CD4-positive, CD25-positive, alpha-beta regulatory T cell (primary cell): ENCODE data around the gene SPRED3. TPM values are rescaled to one million over a fixed set of nuclear protein-coding genes. Genes with fewer than 3 reads are reported as not detected.

ENCODE experiments used
- ATAC-seq, 2 donors: fragments of 150-1000 bp; cut with Tn5 transposase; one replicate each; pipeline ENCODE4 v1.10.0; 2021; ENCODE audit warnings: low read depth in 2 of 2, moderate number of reproducible peaks in 2 of 2, moderate library complexity in 1 of 2
- DNase-seq, 3 donors: peaks; one replicate each; pipeline versions ENCODE4 v3.0.0 to v3.0.0-alpha.2; 2012 to 2022; ENCODE audit warnings: mixed read lengths in 1 of 3
- H3K27ac ChIP-seq: one replicate; pipeline ENCODE4 v1.7.0; 2013; ENCODE audit warnings: mild to moderate bottlenecking, low read length; ENCODE audit not compliant: insufficient read depth, poor library complexity, severe bottlenecking
- H3K27me3 ChIP-seq: one replicate; pipeline ENCODE4 v1.7.0; 2013; ENCODE audit warnings: low read length; ENCODE audit not compliant: control insufficient read depth, insufficient read depth
- H3K36me3 ChIP-seq: one replicate; pipeline ENCODE4 v1.7.0; 2013; ENCODE audit warnings: mild to moderate bottlenecking, low read length, moderate library complexity; ENCODE audit not compliant: control insufficient read depth, insufficient read depth
- H3K4me1 ChIP-seq: 2 replicates; pipeline ENCODE4 v1.7.0; 2013; ENCODE audit warnings: mild to moderate bottlenecking, low read length; ENCODE audit not compliant: insufficient read depth, control insufficient read depth, poor library complexity, severe bottlenecking
- H3K4me3 ChIP-seq: one replicate; pipeline ENCODE4 v1.7.0; 2013; ENCODE audit warnings: low read depth, mild to moderate bottlenecking, low read length, moderate library complexity
- H3K9me3 ChIP-seq, 2 experiments: 1 replicate in 1 of 2; 2 replicates in 1 of 2; pipeline ENCODE4 v1.7.0; 2013; ENCODE audit warnings: low read length in 2 of 2, mild to moderate bottlenecking in 1 of 2, moderate library complexity in 1 of 2; ENCODE audit not compliant: control insufficient read depth in 2 of 2
- H3K27ac Mint-ChIP-seq, 3 donors: one replicate each; pipeline ENCODE4 v1.8.0; 2020 to 2022; ENCODE audit warnings: mild to moderate bottlenecking in 3 of 3, mixed read lengths in 3 of 3, moderate library complexity in 2 of 3
- H3K27me3 Mint-ChIP-seq: one replicate; pipeline ENCODE4 v1.8.0; 2022; ENCODE audit warnings: mild to moderate bottlenecking, mixed read lengths
- H3K36me3 Mint-ChIP-seq: one replicate; pipeline ENCODE4 v1.8.0; 2020; ENCODE audit warnings: mixed read lengths
- H3K4me1 Mint-ChIP-seq, 4 donors: one replicate each; pipeline ENCODE4 v1.8.0; 2020 to 2022; ENCODE audit warnings: mixed read lengths in 4 of 4, mild to moderate bottlenecking in 1 of 4
- H3K4me3 Mint-ChIP-seq, 4 donors: one replicate each; pipeline ENCODE4 v1.8.0; 2020 to 2022; ENCODE audit warnings: mild to moderate bottlenecking in 4 of 4, mixed read lengths in 4 of 4, moderate library complexity in 3 of 4
- H3K9me3 Mint-ChIP-seq, 7 donors: one replicate each; pipeline ENCODE4 v1.8.0; 2020 to 2022; ENCODE audit warnings: mixed read lengths in 7 of 7, mild to moderate bottlenecking in 3 of 7, moderate library complexity in 2 of 7
- polyA plus RNA-seq, 4 donors: library from polyadenylated mRNA; unstranded; fragments of 300-500 nt; fragmentation: Illumina TruSeq; gene quantifications; one replicate each; pipeline ENCODE4 v1.2.3, GENCODE V29; 2021
- total RNA-seq: library from RNA; stranded (reverse); gene quantifications from one replicate; pipeline ENCODE4 v1.2.3, GENCODE V29; 2022

Gene SPRED3
- total and polyA plus RNA-seq, 5 donors from 2014 or later: 0.06 to 1.3 (median 0.10) TPM; not detected in 1

GRCh38 chr19:38413416-38413815 is 24.9 kb downstream of the SPRED3 start:
- no peaks in the 10 kb centered on the region for H3K27me3 ChIP-seq
- H3K36me3 ChIP-seq: peaks cover 2% of the 10 kb centered on the region

GRCh38 chr19:38417146-38417543 is 28.6 kb downstream of the SPRED3 start:
- ATAC-seq: no peak
- Histone ChIP-seq H3K27ac (peak overlapping the region; percentile 73), H3K4me3 (no peak overlapping the region)

More at GRCh38 chr19:38413416-38413815, 24.9 kb downstream of the SPRED3 start:
- no peak overlapping the region for H3K4me3 ChIP-seq
- DNase-seq: no peak
- ATAC-seq: no peak
- H3K36me3 Mint-ChIP-seq: no peaks in the 10 kb centered on the region
- H3K9me3 ChIP-seq: no peaks in the 10 kb centered on the region
- no peaks in the 10 kb centered on the region for H3K27me3 Mint-ChIP-seq
- peaks cover 0 to 19% (median 11%) of the 10 kb centered on the region in 4 donors for H3K4me1 Mint-ChIP-seq
- H3K4me3 Mint-ChIP-seq: peak overlapping the region in 1 of 4 donors; percentile 47
- no peaks in the 10 kb centered on the region for H3K9me3 Mint-ChIP-seq
- no peak overlapping the region for H3K27ac ChIP-seq
- peaks cover 13% of the 10 kb centered on the region for H3K4me1 ChIP-seq
- no peak overlapping the region for H3K27ac Mint-ChIP-seq

GRCh38 chr19:38417544-38418506 is 29.3 kb downstream of the SPRED3 start:
- no peaks in the 10 kb centered on the region for H3K36me3 Mint-ChIP-seq
- ATAC-seq: peak; percentile 69 to 76
- peak overlapping the region; percentile 53 to 93 (median 86) for H3K4me3 Mint-ChIP-seq

More at GRCh38 chr19:38417146-38417543, 28.6 kb downstream of the SPRED3 start:
- no peaks in the 10 kb centered on the region for H3K9me3 ChIP-seq
- Mint-ChIP-seq H3K27me3 (no peaks in the 10 kb centered on the region), H3K4me1 (peaks cover 8 to 31% (median 14%) of the 10 kb centered on the region in 4 donors), H3K9me3 (no peaks in the 10 kb centered on the region), H3K4me3 (peak overlapping the region; percentile 53 to 93 (median 86)), H3K27ac (peak overlapping the region in 2 of 3 donors; percentile 88 to 94), H3K36me3 (no peaks in the 10 kb centered on the region)
- H3K4me1 ChIP-seq: peaks cover 17% of the 10 kb centered on the region
- no peaks in the 10 kb centered on the region for H3K27me3 ChIP-seq
- no peak for DNase-seq
- H3K36me3 ChIP-seq: no peaks in the 10 kb centered on the region

GRCh38 chr19:38420935-38421334 is 32.4 kb downstream of the SPRED3 start:
- H3K27me3 Mint-ChIP-seq: no peaks in the 10 kb centered on the region
- H3K36me3 Mint-ChIP-seq: no peaks in the 10 kb centered on the region
- no peaks in the 10 kb centered on the region for H3K9me3 Mint-ChIP-seq
- Histone ChIP-seq H3K36me3 (no peaks in the 10 kb centered on the region), H3K4me1 (peaks cover 25% of the 10 kb centered on the region), H3K27me3 (no peaks in the 10 kb centered on the region), H3K4me3 (no peak overlapping the region), H3K9me3 (no peaks in the 10 kb centered on the region), H3K27ac (no peak overlapping the region)
- no peak overlapping the region for H3K4me3 Mint-ChIP-seq
- no peak for ATAC-seq
- peaks cover 8 to 35% (median 17%) of the 10 kb centered on the region in 4 donors for H3K4me1 Mint-ChIP-seq
- no peak for DNase-seq
- H3K27ac Mint-ChIP-seq: no peak overlapping the region

More at GRCh38 chr19:38417544-38418506, 29.3 kb downstream of the SPRED3 start:
- Mint-ChIP-seq H3K9me3 (no peaks in the 10 kb centered on the region), H3K27ac (peak overlapping the region; percentile 69 to 94 (median 88)), H3K27me3 (no peaks in the 10 kb centered on the region), H3K4me1 (peaks cover 8 to 31% (median 14%) of the 10 kb centered on the region in 4 donors)
- Histone ChIP-seq H3K4me3 (peak overlapping the region; percentile 32), H3K36me3 (no peaks in the 10 kb centered on the region), H3K27ac (peak overlapping the region; percentile 73), H3K4me1 (peaks cover 17% of the 10 kb centered on the region), H3K9me3 (no peaks in the 10 kb centered on the region), H3K27me3 (no peaks in the 10 kb centered on the region)
- DNase-seq: peak; percentile 37 to 92 (median 49)

DNA sequence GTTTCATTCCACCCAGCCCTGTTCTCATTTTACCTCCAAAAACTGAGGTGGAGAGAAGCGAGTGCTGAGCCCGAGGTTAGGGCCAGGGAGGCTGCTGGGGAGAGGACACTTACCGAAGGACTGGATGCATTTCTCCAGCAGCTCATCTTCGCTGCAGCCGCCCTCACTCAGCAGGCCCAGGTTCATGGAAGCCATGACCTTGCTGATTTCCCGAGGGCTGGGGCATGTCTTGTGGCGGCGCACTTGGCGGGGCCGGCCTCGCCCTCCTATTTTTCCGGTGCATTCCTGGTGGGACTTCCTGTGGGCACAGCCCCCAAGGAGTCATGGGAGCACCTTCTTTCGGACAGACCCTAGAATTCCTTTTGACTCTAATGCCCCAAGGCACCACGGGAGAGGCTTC is 33.4 kb downstream of the SPRED3 start:
- no peak overlapping the region for H3K27ac ChIP-seq
- no peaks in the 10 kb centered on the region for H3K27me3 Mint-ChIP-seq
- no peaks in the 10 kb centered on the region for H3K36me3 Mint-ChIP-seq
- ATAC-seq (no peak), DNase-seq (no peak)
- no peaks in the 10 kb centered on the region for H3K36me3 ChIP-seq
- H3K4me1 ChIP-seq: peaks cover 27% of the 10 kb centered on the region
- H3K9me3 ChIP-seq: no peaks in the 10 kb centered on the region
- H3K4me3 Mint-ChIP-seq: no peak overlapping the region
- no peaks in the 10 kb centered on the region for H3K27me3 ChIP-seq
- H3K27ac Mint-ChIP-seq: no peak overlapping the region
- no peak overlapping the region for H3K4me3 ChIP-seq
- H3K9me3 Mint-ChIP-seq: no peaks in the 10 kb centered on the region
- H3K4me1 Mint-ChIP-seq: peaks cover 14 to 38% (median 23%) of the 10 kb centered on the region in 4 donors

DNA sequence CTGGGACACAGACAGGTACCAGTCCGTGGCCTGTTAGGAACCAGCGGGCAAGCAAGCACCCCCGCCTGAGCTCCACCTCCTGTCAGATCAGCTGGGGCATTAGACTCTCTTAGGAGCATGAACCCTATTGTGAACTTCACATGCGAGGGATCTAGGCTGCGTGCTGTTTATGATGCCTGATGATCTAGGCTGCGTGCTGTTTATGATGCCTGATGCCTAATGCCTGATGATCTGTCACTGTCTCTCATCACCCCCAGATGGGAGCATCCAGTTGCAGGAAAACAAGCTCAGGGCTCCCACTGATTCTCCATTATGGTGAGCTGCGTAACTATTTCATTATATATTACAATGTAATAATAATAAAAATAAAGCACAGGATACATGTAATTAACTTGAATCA is 33.9 kb downstream of the SPRED3 start:
- peaks cover 29% of the 10 kb centered on the region for H3K4me1 ChIP-seq
- no peaks in the 10 kb centered on the region for H3K36me3 ChIP-seq
- ATAC-seq: no peak
- no peak overlapping the region for H3K27ac ChIP-seq
- H3K36me3 Mint-ChIP-seq: no peaks in the 10 kb centered on the region
- peaks cover 14 to 38% (median 23%) of the 10 kb centered on the region in 4 donors for H3K4me1 Mint-ChIP-seq
- H3K9me3 ChIP-seq: no peaks in the 10 kb centered on the region
- no peaks in the 10 kb centered on the region for H3K27me3 Mint-ChIP-seq
- no peak overlapping the region for H3K4me3 Mint-ChIP-seq
- no peak for DNase-seq
- no peaks in the 10 kb centered on the region for H3K27me3 ChIP-seq
- no peak overlapping the region for H3K4me3 ChIP-seq
- H3K9me3 Mint-ChIP-seq: no peaks in the 10 kb centered on the region
- no peak overlapping the region for H3K27ac Mint-ChIP-seq

- DNase-seq (no peak), ATAC-seq (no peak)
- Histone ChIP-seq H3K4me1 (peaks cover 27% of the 10 kb centered on the region), H3K27ac (no peak overlapping the region), H3K9me3 (no peaks in the 10 kb centered on the region), H3K27me3 (no peaks in the 10 kb centered on the region), H3K4me3 (no peak overlapping the region), H3K36me3 (no peaks in the 10 kb centered on the region)
- Mint-ChIP-seq H3K4me3 (peak overlapping the region in 1 of 4 donors; percentile 90), H3K9me3 (peaks cover 0 to 1% (median 0%) of the 10 kb centered on the region in 7 donors), H3K27ac (no peak overlapping the region), H3K36me3 (no peaks in the 10 kb centered on the region), H3K27me3 (no peaks in the 10 kb centered on the region), H3K4me1 (peaks cover 10 to 35% (median 23%) of the 10 kb centered on the region in 4 donors)
Observed at GRCh38 chr19:38424272-38424671, 35.8 kb downstream of the SPRED3 start.
